ENCODE data around the gene S1PR3.

DNA sequence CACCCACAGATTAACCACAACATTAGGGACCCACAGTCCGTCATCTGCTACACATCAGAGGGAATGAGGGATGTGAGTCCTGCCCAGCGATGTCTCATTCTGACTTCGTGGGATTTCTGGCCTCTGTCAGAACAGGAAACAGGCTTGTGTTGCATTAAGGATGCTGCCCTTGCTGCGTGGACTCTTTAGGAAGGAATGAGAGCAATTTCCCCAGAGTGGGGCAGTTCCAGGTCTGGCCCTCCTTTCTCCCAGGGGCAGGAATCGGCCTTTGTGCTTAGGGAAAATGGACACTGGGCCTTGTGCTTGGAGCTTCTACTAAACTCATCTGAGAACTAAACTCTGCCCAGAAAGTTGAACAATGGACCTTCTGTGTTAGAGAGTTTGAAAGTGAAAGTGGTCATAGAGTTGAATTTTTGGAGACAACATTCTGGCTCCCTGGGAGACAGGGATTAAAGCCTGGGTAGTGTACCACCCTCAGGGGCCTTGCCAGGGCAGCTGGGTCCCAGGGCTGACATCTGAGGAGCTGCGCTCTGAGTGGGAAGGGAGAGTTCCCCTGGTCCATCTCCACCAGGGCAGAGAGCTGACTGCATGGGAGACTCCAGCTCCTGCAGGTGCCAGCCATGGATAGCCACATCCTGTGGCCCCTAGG, 37.8 kb upstream of the S1PR3 start:
- TF ChIP-seq EZH2 (IDR thresholded peaks at IDR 0.05; ENCODE audit: borderline replicate concordance, low read depth, low read length, severe bottlenecking) (no peak), CTCF (IDR thresholded peaks at IDR 0.05; ENCODE audit: borderline replicate concordance, extremely low read depth, low read length, poor library complexity, severe bottlenecking) (no peak)
